NB4 (cell line): ENCODE results near the gene ZNF334.

Experiments used
- MYC ChIP-seq: IDR thresholded peaks from 2 replicates; pipeline ENCODE4 v1.6.1; 2011; ENCODE audit warnings: low read depth, low read length
- POLR2A ChIP-seq: IDR thresholded peaks from 2 replicates; pipeline ENCODE4 v1.6.1; 2011; ENCODE audit warnings: mild to moderate bottlenecking; ENCODE audit not compliant: insufficient read length; ENCODE audit errors: extremely low read depth
- TF ChIP-seq, protein P1 (sequence below): IDR thresholded peaks from one replicate; pipeline ENCODE4 v1.5.1; 2012; ENCODE audit warnings: low read depth, low read length

DNA sequence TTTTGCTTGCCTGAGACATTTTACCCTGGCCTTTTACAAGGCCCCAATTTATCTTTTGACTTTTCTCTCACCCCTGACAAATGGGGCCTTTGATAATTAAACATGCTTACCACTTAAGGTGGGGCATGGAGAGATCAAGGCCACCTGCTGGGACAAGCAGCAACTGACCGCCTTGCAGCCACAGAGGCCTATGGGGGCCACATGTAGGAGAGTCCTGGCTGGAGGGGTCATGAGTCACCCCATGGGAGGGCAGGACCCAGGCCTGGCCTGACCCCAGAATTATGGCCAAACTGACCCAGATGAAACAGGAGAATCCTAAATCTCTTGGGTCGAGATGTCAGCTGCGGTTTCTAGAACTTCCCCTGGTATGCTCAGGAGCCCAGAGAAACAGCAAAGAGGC is 45.6 kb upstream of the ZNF334 start:
- TF ChIP-seq, protein P1, sequence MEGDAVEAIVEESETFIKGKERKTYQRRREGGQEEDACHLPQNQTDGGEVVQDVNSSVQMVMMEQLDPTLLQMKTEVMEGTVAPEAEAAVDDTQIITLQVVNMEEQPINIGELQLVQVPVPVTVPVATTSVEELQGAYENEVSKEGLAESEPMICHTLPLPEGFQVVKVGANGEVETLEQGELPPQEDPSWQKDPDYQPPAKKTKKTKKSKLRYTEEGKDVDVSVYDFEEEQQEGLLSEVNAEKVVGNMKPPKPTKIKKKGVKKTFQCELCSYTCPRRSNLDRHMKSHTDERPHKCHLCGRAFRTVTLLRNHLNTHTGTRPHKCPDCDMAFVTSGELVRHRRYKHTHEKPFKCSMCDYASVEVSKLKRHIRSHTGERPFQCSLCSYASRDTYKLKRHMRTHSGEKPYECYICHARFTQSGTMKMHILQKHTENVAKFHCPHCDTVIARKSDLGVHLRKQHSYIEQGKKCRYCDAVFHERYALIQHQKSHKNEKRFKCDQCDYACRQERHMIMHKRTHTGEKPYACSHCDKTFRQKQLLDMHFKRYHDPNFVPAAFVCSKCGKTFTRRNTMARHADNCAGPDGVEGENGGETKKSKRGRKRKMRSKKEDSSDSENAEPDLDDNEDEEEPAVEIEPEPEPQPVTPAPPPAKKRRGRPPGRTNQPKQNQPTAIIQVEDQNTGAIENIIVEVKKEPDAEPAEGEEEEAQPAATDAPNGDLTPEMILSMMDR = no peak
- TF ChIP-seq POLR2A (no peak), MYC (no peak)
